ENCODE measurements around the gene A2M.

Gene A2M

GRCh38 chr12:9047105-9047504 lies 68.6 kb downstream of the A2M start:
- TF ChIP-seq, protein P1, sequence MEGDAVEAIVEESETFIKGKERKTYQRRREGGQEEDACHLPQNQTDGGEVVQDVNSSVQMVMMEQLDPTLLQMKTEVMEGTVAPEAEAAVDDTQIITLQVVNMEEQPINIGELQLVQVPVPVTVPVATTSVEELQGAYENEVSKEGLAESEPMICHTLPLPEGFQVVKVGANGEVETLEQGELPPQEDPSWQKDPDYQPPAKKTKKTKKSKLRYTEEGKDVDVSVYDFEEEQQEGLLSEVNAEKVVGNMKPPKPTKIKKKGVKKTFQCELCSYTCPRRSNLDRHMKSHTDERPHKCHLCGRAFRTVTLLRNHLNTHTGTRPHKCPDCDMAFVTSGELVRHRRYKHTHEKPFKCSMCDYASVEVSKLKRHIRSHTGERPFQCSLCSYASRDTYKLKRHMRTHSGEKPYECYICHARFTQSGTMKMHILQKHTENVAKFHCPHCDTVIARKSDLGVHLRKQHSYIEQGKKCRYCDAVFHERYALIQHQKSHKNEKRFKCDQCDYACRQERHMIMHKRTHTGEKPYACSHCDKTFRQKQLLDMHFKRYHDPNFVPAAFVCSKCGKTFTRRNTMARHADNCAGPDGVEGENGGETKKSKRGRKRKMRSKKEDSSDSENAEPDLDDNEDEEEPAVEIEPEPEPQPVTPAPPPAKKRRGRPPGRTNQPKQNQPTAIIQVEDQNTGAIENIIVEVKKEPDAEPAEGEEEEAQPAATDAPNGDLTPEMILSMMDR (IDR thresholded peaks at IDR 0.05; ENCODE audit: low read depth, low read length): no peak
- H3K4me3 ChIP-seq (ENCODE audit: low read depth, low read length): no peak overlapping the region
- peaks cover 5% of the 10 kb centered on the region; the same call in 1 of the 2 replicates for H3K27me3 ChIP-seq
- no peak for DNase-seq
- no peaks in the 10 kb centered on the region for H3K36me3 ChIP-seq
- H3K9me3 ChIP-seq: no peaks in the 10 kb centered on the region
- no peaks in the 10 kb centered on the region for H3K4me1 ChIP-seq

- Histone ChIP-seq H3K9me3 (no peaks in the 10 kb centered on the region), H3K27me3 (no peaks in the 10 kb centered on the region; the same call in 1 of the 2 replicates), H3K4me1 (no peaks in the 10 kb centered on the region), H3K36me3 (no peaks in the 10 kb centered on the region), H3K4me3 (ENCODE audit: low read depth, low read length) (no peak overlapping the region)
- TF ChIP-seq, protein P1 (IDR thresholded peaks at IDR 0.05; ENCODE audit: low read depth, low read length): no peak
- DNase-seq: no peak
These were observed 72.0 kb downstream of the A2M start for GRCh38 chr12:9043766-9044165.

GRCh38 chr12:9041321-9041720 lies 74.4 kb downstream of the A2M start:
- Histone ChIP-seq H3K9me3 (no peaks in the 10 kb centered on the region), H3K4me1 (no peaks in the 10 kb centered on the region), H3K27me3 (no peaks in the 10 kb centered on the region), H3K36me3 (no peaks in the 10 kb centered on the region), H3K4me3 (ENCODE audit: low read depth, low read length) (no peak overlapping the region)
- TF ChIP-seq, protein P1 (IDR thresholded peaks at IDR 0.05; ENCODE audit: low read depth, low read length): no peak
- DNase-seq: no peak

- Histone ChIP-seq H3K9me3 (no peaks in the 10 kb centered on the region), H3K27me3 (no peaks in the 10 kb centered on the region), H3K4me3 (ENCODE audit: low read depth, low read length) (no peak overlapping the region), H3K4me1 (no peaks in the 10 kb centered on the region), H3K36me3 (no peaks in the 10 kb centered on the region)
- no peak for DNase-seq
- TF ChIP-seq, protein P1 (IDR thresholded peaks at IDR 0.05; ENCODE audit: low read depth, low read length): no peak
These were observed 75.1 kb downstream of the A2M start for GRCh38 chr12:9040484-9041186.

DNA sequence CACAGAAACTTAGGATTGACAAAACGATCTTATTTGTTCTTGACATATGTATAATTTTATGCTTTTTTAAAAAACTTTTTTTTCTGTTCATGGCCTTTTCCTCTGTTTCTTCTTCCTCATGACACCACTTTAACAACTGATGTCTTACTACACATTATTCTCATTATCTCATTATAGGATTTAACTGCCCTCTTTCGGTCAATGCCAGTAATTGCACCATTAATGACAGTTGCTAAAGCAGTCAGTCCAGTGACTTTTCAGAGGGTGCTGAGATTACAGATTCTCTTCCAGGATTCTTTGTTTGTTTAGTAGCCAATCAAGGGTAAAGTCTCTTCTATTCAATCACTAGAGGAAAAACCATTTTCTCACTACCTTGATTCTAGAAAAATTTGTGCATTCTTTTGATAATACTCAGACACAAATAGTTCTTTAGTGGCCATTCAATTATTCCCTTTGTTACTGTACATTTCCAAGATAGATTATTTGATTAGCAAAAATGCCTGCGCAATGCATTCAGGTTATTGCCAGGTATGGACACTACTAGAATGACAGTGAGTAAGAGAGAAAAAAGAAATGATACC lies 76.2 kb downstream of the A2M start:
- Histone ChIP-seq H3K27me3 (no peaks in the 10 kb centered on the region), H3K36me3 (no peaks in the 10 kb centered on the region), H3K9me3 (no peaks in the 10 kb centered on the region), H3K4me3 (ENCODE audit: low read depth, low read length) (no peak overlapping the region), H3K4me1 (no peaks in the 10 kb centered on the region)
- DNase-seq: peak; percentile 12
- TF ChIP-seq, protein P1 (IDR thresholded peaks at IDR 0.05; ENCODE audit: low read depth, low read length): peak; percentile 77

- TF ChIP-seq, protein P1 (IDR thresholded peaks at IDR 0.05; ENCODE audit: low read depth, low read length): no peak
- no peak for DNase-seq
- Histone ChIP-seq H3K4me1 (no peaks in the 10 kb centered on the region), H3K9me3 (no peaks in the 10 kb centered on the region), H3K4me3 (ENCODE audit: low read depth, low read length) (no peak overlapping the region), H3K36me3 (no peaks in the 10 kb centered on the region), H3K27me3 (no peaks in the 10 kb centered on the region)
These were observed 78.3 kb downstream of the A2M start for GRCh38 chr12:9037431-9037830.
